Fibroblast of villous mesenchyme (primary cell): Measurements from ENCODE around the gene HBE1. TPM values are rescaled to one million over a fixed set of nuclear protein-coding genes. Genes with fewer than 3 reads are reported as not detected.

ENCODE experiments used
- DNase-seq: peaks from one replicate; pipeline ENCODE4 v3.0.0-alpha.2; 2010; ENCODE audit warnings: low read depth
- H3K4me3 ChIP-seq: 2 replicates; pipeline ENCODE4 v1.5.1; 2011; ENCODE audit warnings: low read depth, mild to moderate bottlenecking, low read length
- total RNA-seq: library from RNA; depleted of rRNA; stranded (reverse); fragments of >200 nt; gene quantifications from 2 replicates; pipeline ENCODE4 v1.2.3, GENCODE V29; 2012
- TF ChIP-seq, protein P1 (sequence below): IDR thresholded peaks from 2 replicates; pipeline ENCODE4 v1.5.1; 2012; ENCODE audit warnings: low read depth, mild to moderate bottlenecking, low read length; ENCODE audit not compliant: insufficient read depth

Gene HBE1
- total RNA-seq, 1 donor = 1.7 TPM

DNA sequence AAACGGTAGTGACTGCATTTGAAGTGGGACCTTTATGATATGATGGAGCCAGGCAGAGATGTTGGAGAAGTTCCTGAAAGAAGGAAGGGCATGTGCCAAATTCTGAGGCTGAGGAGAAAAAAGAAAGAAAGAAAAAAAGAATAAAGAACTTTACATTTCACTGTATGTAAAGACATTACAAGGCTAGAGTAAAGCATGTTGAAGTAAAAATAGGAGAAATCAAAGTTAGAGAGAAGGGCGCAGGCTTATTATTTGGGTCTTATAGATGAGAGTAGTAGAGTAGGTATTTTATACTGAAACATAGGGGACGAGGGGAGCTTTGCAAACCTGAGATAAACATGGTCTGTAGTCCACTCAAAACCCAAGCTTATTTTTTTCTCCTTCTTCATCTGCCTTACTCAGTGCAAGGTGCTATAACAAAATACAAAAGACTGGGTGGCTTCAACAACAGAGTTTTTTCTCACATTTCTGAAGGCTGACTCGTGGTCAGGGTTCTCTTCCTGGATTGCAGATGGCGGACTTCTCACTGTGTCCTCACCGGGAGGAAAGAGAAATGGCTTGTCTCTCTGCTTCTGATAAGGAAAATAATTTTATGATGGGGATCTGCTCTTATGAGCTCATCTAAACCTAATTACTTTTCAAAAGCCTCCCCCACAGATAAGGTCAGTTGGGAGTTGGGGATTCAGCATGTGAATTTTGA, 22.8 kb downstream of the HBE1 start:
- no peak overlapping the region for H3K4me3 ChIP-seq
- TF ChIP-seq, protein P1, sequence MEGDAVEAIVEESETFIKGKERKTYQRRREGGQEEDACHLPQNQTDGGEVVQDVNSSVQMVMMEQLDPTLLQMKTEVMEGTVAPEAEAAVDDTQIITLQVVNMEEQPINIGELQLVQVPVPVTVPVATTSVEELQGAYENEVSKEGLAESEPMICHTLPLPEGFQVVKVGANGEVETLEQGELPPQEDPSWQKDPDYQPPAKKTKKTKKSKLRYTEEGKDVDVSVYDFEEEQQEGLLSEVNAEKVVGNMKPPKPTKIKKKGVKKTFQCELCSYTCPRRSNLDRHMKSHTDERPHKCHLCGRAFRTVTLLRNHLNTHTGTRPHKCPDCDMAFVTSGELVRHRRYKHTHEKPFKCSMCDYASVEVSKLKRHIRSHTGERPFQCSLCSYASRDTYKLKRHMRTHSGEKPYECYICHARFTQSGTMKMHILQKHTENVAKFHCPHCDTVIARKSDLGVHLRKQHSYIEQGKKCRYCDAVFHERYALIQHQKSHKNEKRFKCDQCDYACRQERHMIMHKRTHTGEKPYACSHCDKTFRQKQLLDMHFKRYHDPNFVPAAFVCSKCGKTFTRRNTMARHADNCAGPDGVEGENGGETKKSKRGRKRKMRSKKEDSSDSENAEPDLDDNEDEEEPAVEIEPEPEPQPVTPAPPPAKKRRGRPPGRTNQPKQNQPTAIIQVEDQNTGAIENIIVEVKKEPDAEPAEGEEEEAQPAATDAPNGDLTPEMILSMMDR = no peak
- DNase-seq = no peak

DNA sequence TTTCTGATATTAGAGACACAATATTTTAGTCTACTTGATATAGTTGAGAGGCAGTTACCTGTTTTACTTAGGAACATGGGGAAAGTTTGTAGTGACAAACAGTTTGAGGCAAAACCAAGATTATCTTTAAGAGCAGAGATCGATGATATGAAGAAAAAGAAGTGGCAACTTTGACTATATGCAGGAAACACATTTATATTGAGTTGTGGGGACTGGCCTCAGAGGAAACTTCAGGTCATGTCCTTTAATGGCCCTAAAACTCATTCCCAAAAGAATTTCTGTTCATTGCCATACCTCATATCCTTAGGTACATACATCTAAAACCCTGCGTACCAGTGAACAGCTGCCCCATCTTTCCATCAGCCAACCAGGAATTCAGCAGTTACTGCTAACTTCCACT, 24.6 kb downstream of the HBE1 start:
- H3K4me3 ChIP-seq = no peak overlapping the region
- TF ChIP-seq, protein P1 = no peak
- no peak for DNase-seq

GRCh38 chr11:5243816-5244180, 25.9 kb downstream of the HBE1 start:
- no peak for DNase-seq
- TF ChIP-seq, protein P1 = no peak
- no peak overlapping the region for H3K4me3 ChIP-seq

DNA sequence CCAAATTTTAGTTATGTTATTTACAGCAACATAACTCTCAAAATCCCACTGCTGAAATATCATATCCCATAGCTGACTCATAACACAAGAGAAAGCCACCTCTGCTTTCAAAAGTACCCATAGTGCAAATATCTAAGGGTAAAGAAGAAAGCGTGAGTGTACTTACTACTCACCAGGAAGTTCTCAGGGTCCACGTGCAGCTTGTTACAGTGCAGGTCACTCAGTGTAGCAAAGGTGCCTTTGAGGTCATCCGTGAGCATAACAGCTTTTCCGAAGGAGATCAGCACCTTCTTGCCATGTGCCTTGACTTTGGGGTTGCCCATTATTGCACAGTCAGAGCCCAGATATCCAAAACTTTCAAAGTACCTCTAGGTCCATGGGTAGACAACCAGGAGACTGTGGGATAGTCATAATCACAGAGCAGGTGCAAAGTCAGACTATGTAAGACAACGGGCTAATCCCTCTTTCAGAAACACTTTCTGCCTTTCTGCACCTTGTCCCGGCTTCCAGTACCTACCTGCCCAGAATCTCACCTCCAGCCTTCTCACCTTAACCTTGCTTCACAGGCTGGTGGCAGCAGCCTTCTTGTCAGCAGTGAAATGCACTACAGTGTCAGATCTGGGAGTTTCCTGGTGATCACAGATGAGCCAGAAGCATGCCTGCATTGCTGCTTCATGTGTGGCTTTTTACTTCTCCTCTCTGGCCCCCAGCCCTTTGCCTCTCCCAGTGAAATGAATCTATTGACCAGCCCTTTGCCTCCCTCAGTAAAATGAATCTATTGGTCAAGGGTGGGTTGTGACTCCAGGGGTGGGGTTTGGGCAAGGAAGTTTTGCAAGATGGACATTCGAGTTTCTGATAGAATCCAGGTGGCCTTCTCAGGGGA, 26.6 kb downstream of the HBE1 start:
- no peak for DNase-seq
- H3K4me3 ChIP-seq = no peak overlapping the region
- TF ChIP-seq, protein P1 = no peak

GRCh38 chr11:5242208-5242607, 27.5 kb downstream of the HBE1 start:
- H3K4me3 ChIP-seq = no peak overlapping the region
- DNase-seq = no peak
- TF ChIP-seq, protein P1 = no peak

GRCh38 chr11:5241458-5241857, 28.3 kb downstream of the HBE1 start:
- TF ChIP-seq, protein P1 = no peak
- DNase-seq = no peak
- H3K4me3 ChIP-seq = no peak overlapping the region
